GM12878 (cell line): ENCODE results near the gene TOP1.

Source experiments
- CEBPZ ChIP-seq: fragments of 150-350 bp; IDR thresholded peaks from 2 replicates; pipeline ENCODE4 v1.6.1; 2016; ENCODE audit warnings: low read depth, low read length
- CTCF ChIP-seq, 3 experiments: IDR thresholded peaks in 2 of 3; conservative IDR thresholded peaks in 1 of 3; 2 replicates each; pipeline ENCODE4 v1.5.1; 2011; ENCODE audit warnings: low read depth in 3 of 3, low read length in 3 of 3, mild to moderate bottlenecking in 3 of 3, control low read depth in 2 of 3, moderate library complexity in 2 of 3, inconsistent platforms in 1 of 3, mixed read lengths in 1 of 3; ENCODE audit not compliant: control insufficient read depth in 2 of 3, insufficient read depth in 1 of 3; ENCODE audit errors: extremely low read depth in 1 of 3
- NFYB ChIP-seq: IDR thresholded peaks from 2 replicates; pipeline ENCODE4 v1.6.1; 2011; ENCODE audit warnings: low read depth, mild to moderate bottlenecking, low read length, improper control_type of control experiment, moderate library complexity; ENCODE audit not compliant: insufficient read depth

- TF ChIP-seq CTCF (IDR thresholded peaks at IDR 0.05 in 2 of 3, conservative IDR thresholded peaks at IDR 0.05 in 1 of 3; ENCODE audit: control insufficient read depth in 2 of 3, extremely low read depth in 1 of 3, insufficient read depth in 1 of 3, low read depth in 3 of 3, low read length in 3 of 3) = no peak
- TF ChIP-seq CEBPZ = no peak
- TF ChIP-seq NFYB = no peak
Observed at GRCh38 chr20:41080866-41081265, 52.2 kb downstream of the TOP1 start.
